Measurements from ENCODE around the gene FAM25A. TPM values are rescaled to one million over a fixed set of nuclear protein-coding genes. Genes with fewer than 3 reads are reported as not detected.
"Not testable (repeated sequence)": the region's sequence is repeated elsewhere in the genome, so short reads cannot be mapped to it uniquely, and the experiment has no call there.

Gene FAM25A
- total and polyA plus RNA-seq, 7 experiments from 2014 or later: not detected

- peaks cover 0 to 23% (median 0%) of the 10 kb centered on the region in 5 donors for H3K27me3 Mint-ChIP-seq
- POLR2A ChIA-PET: interaction anchor here (0.8 kb wide), 1 partner anchor 82 kb away, joined by 4 read pairs; no protein-coding TSS in a partner anchor
- H3K36me3 Mint-ChIP-seq: peaks cover 0 to 7% (median 4%) of the 10 kb centered on the region in 5 donors
Observed at GRCh38 chr10:87036623-87037022, 16.5 kb downstream of the FAM25A start.

GRCh38 chr10:87038286-87038717 is 18.2 kb downstream of the FAM25A start:
- Mint-ChIP-seq H3K27me3 (peaks cover 0 to 13% (median 0%) of the 10 kb centered on the region in 5 donors), H3K9me3 (peaks cover 0 to 21% (median 3%) of the 10 kb centered on the region in 11 donors), H3K4me3 (no peak overlapping the region), H3K27ac (no peak overlapping the region), H3K4me1 (no peaks in the 10 kb centered on the region), H3K36me3 (peaks cover 0 to 15% (median 9%) of the 10 kb centered on the region in 5 donors)
- DNase-seq (no peak), ATAC-seq (peak; percentile 31)
- no peak overlapping the region for H3K4me3 ChIP-seq (ENCODE audit: low read length)
- no peaks in the 10 kb centered on the region for H3K4me1 ChIP-seq (ENCODE audit: control insufficient read depth in 2 of 2, insufficient read depth in 2 of 2, low read length in 2 of 2)
- no peak overlapping the region for H3K27ac ChIP-seq (ENCODE audit: low read depth, low read length)
- intact Hi-C loops (cut with micrococcal nuclease): no loop called here
- ChIA-PET CTCF (no interaction called here), POLR2A (no interaction called here)
- H3K27me3 ChIP-seq (ENCODE audit: control insufficient read depth in 2 of 2, insufficient read depth in 2 of 2, low read length in 2 of 2): no peaks in the 10 kb centered on the region
- no peaks in the 10 kb centered on the region for H3K9me3 ChIP-seq (ENCODE audit: control insufficient read depth in 2 of 3, low read length in 3 of 3)
- no peaks in the 10 kb centered on the region for H3K36me3 ChIP-seq (ENCODE audit: control insufficient read depth in 2 of 3, insufficient read depth in 3 of 3, low read length in 3 of 3)

More at GRCh38 chr10:87036623-87037022, 16.5 kb downstream of the FAM25A start:
- no peak overlapping the region for H3K4me3 ChIP-seq (ENCODE audit: low read length)
- CTCF ChIA-PET: interaction anchor here (0.6 kb wide), 1 partner anchor 609 kb away, joined by 3 read pairs; no protein-coding TSS in a partner anchor
- intact Hi-C loops (cut with micrococcal nuclease): no loop called here
- no peak for ATAC-seq
- DNase-seq: no peak
- no peaks in the 10 kb centered on the region for H3K4me1 ChIP-seq (ENCODE audit: control insufficient read depth in 2 of 2, insufficient read depth in 2 of 2, low read length in 2 of 2)
- H3K27me3 ChIP-seq (ENCODE audit: control insufficient read depth in 2 of 2, insufficient read depth in 2 of 2, low read length in 2 of 2): no peaks in the 10 kb centered on the region
- Mint-ChIP-seq H3K27ac (no peak overlapping the region), H3K4me1 (no peaks in the 10 kb centered on the region), H3K4me3 (no peak overlapping the region), H3K9me3 (peaks cover 0 to 20% (median 3%) of the 10 kb centered on the region in 11 donors)
- no peaks in the 10 kb centered on the region for H3K36me3 ChIP-seq (ENCODE audit: control insufficient read depth in 2 of 3, insufficient read depth in 3 of 3, low read length in 3 of 3)
- H3K9me3 ChIP-seq (ENCODE audit: control insufficient read depth in 2 of 3, low read length in 3 of 3): no peaks in the 10 kb centered on the region
- H3K27ac ChIP-seq (ENCODE audit: low read depth, low read length): no peak overlapping the region

GRCh38 chr10:87038786-87039185 is 18.7 kb downstream of the FAM25A start:
- Mint-ChIP-seq H3K36me3 (peaks cover 0 to 15% (median 10%) of the 10 kb centered on the region in 5 donors), H3K27ac (no peak overlapping the region), H3K27me3 (peaks cover 0 to 13% (median 0%) of the 10 kb centered on the region in 5 donors), H3K9me3 (peaks cover 0 to 21% (median 3%) of the 10 kb centered on the region in 11 donors), H3K4me3 (no peak overlapping the region), H3K4me1 (no peaks in the 10 kb centered on the region)
- H3K4me3 ChIP-seq (ENCODE audit: low read length): no peak overlapping the region
- POLR2A ChIA-PET: no interaction called here
- no peaks in the 10 kb centered on the region for H3K36me3 ChIP-seq (ENCODE audit: control insufficient read depth in 2 of 3, insufficient read depth in 3 of 3, low read length in 3 of 3)
- DNase-seq (no peak), ATAC-seq (no peak)
- H3K27ac ChIP-seq (ENCODE audit: low read depth, low read length): no peak overlapping the region
- intact Hi-C loops (cut with micrococcal nuclease): no loop called here
- H3K27me3 ChIP-seq (ENCODE audit: control insufficient read depth in 2 of 2, insufficient read depth in 2 of 2, low read length in 2 of 2): no peaks in the 10 kb centered on the region
- CTCF ChIA-PET: no interaction called here
- H3K4me1 ChIP-seq (ENCODE audit: control insufficient read depth in 2 of 2, insufficient read depth in 2 of 2, low read length in 2 of 2): no peaks in the 10 kb centered on the region
- H3K9me3 ChIP-seq (ENCODE audit: control insufficient read depth in 2 of 3, low read length in 3 of 3): no peaks in the 10 kb centered on the region

GRCh38 chr10:87043579-87043978 is 23.5 kb downstream of the FAM25A start:
- DNase-seq; H3K27ac ChIP-seq (ENCODE audit: low read depth, low read length); ATAC-seq; H3K4me3 ChIP-seq (ENCODE audit: low read length); H3K4me1 ChIP-seq (ENCODE audit: control insufficient read depth in 2 of 2, insufficient read depth in 2 of 2, low read length in 2 of 2); H3K27me3 Mint-ChIP-seq; H3K27ac Mint-ChIP-seq; POLR2A ChIA-PET; H3K4me1 Mint-ChIP-seq; CTCF ChIA-PET; H3K4me3 Mint-ChIP-seq; H3K9me3 ChIP-seq (ENCODE audit: control insufficient read depth in 2 of 3, low read length in 3 of 3); H3K27me3 ChIP-seq (ENCODE audit: control insufficient read depth in 2 of 2, insufficient read depth in 2 of 2, low read length in 2 of 2): not testable (repeated sequence)
- peaks cover 0 to 21% (median 3%) of the 10 kb centered on the region in 11 donors for H3K9me3 Mint-ChIP-seq
- H3K36me3 ChIP-seq (ENCODE audit: control insufficient read depth in 2 of 3, insufficient read depth in 3 of 3, low read length in 3 of 3): peaks cover 0 to 18% (median 6%) of the 10 kb centered on the region in 3 experiments
- H3K36me3 Mint-ChIP-seq: peaks cover 0 to 29% (median 19%) of the 10 kb centered on the region in 5 donors
- intact Hi-C loops (cut with micrococcal nuclease): loop anchor here in 1 of 2 donors (5.0 kb wide), 1 partner anchor 106 kb away; no protein-coding TSS in a partner anchor

- Mint-ChIP-seq H3K27ac (no peak overlapping the region), H3K27me3 (no peaks in the 10 kb centered on the region), H3K9me3 (peaks cover 0 to 6% (median 0%) of the 10 kb centered on the region in 11 donors), H3K4me3 (no peak overlapping the region), H3K36me3 (peaks cover 0 to 40% (median 19%) of the 10 kb centered on the region in 5 donors), H3K4me1 (no peaks in the 10 kb centered on the region)
- Histone ChIP-seq H3K27me3 (ENCODE audit: control insufficient read depth in 2 of 2, insufficient read depth in 2 of 2, low read length in 2 of 2) (no peaks in the 10 kb centered on the region), H3K27ac (ENCODE audit: low read depth, low read length) (no peak overlapping the region), H3K4me1 (ENCODE audit: control insufficient read depth in 2 of 2, insufficient read depth in 2 of 2, low read length in 2 of 2) (no peaks in the 10 kb centered on the region), H3K4me3 (ENCODE audit: low read length) (no peak overlapping the region), H3K9me3 (ENCODE audit: control insufficient read depth in 2 of 3, low read length in 3 of 3) (no peaks in the 10 kb centered on the region), H3K36me3 (ENCODE audit: control insufficient read depth in 2 of 3, insufficient read depth in 3 of 3, low read length in 3 of 3) (peaks cover 0 to 31% (median 9%) of the 10 kb centered on the region in 3 experiments)
- no peak for DNase-seq
- ChIA-PET POLR2A (no interaction called here), CTCF (no interaction called here)
- ATAC-seq: no peak
- intact Hi-C loops (cut with micrococcal nuclease): no loop called here
Observed at GRCh38 chr10:87045434-87045938, 25.4 kb downstream of the FAM25A start.

- Histone ChIP-seq H3K4me1 (ENCODE audit: control insufficient read depth in 2 of 2, insufficient read depth in 2 of 2, low read length in 2 of 2) (no peaks in the 10 kb centered on the region), H3K27me3 (ENCODE audit: control insufficient read depth in 2 of 2, insufficient read depth in 2 of 2, low read length in 2 of 2) (no peaks in the 10 kb centered on the region), H3K36me3 (ENCODE audit: control insufficient read depth in 2 of 3, insufficient read depth in 3 of 3, low read length in 3 of 3) (peaks cover 0 to 71% (median 12%) of the 10 kb centered on the region in 3 experiments), H3K27ac (ENCODE audit: low read depth, low read length) (no peak overlapping the region), H3K9me3 (ENCODE audit: control insufficient read depth in 2 of 3, low read length in 3 of 3) (no peaks in the 10 kb centered on the region), H3K4me3 (ENCODE audit: low read length) (no peak overlapping the region)
- DNase-seq (no peak), ATAC-seq (no peak)
- intact Hi-C loops (cut with micrococcal nuclease): no loop called here
- H3K9me3 Mint-ChIP-seq: no peaks in the 10 kb centered on the region
- H3K36me3 Mint-ChIP-seq: peaks cover 0 to 40% (median 12%) of the 10 kb centered on the region in 5 donors
- no peaks in the 10 kb centered on the region for H3K4me1 Mint-ChIP-seq
- H3K27ac Mint-ChIP-seq: no peak overlapping the region
- CTCF ChIA-PET: no interaction called here
- POLR2A ChIA-PET: no interaction called here
- no peak overlapping the region for H3K4me3 Mint-ChIP-seq
- H3K27me3 Mint-ChIP-seq: no peaks in the 10 kb centered on the region
Observed at GRCh38 chr10:87053111-87053510, 33.0 kb downstream of the FAM25A start.

- Histone ChIP-seq H3K27ac (ENCODE audit: low read depth, low read length) (no peak overlapping the region), H3K4me1 (ENCODE audit: control insufficient read depth in 2 of 2, insufficient read depth in 2 of 2, low read length in 2 of 2) (no peaks in the 10 kb centered on the region), H3K4me3 (ENCODE audit: low read length) (no peak overlapping the region), H3K27me3 (ENCODE audit: control insufficient read depth in 2 of 2, insufficient read depth in 2 of 2, low read length in 2 of 2) (no peaks in the 10 kb centered on the region), H3K36me3 (ENCODE audit: control insufficient read depth in 2 of 3, insufficient read depth in 3 of 3, low read length in 3 of 3) (peaks cover 5 to 73% (median 14%) of the 10 kb centered on the region in 3 experiments), H3K9me3 (ENCODE audit: control insufficient read depth in 2 of 3, low read length in 3 of 3) (no peaks in the 10 kb centered on the region)
- no peak overlapping the region for H3K27ac Mint-ChIP-seq
- DNase-seq (no peak), ATAC-seq (no peak)
- H3K9me3 Mint-ChIP-seq: no peaks in the 10 kb centered on the region
- no peak overlapping the region for H3K4me3 Mint-ChIP-seq
- H3K4me1 Mint-ChIP-seq: no peaks in the 10 kb centered on the region
- ChIA-PET CTCF (no interaction called here), POLR2A (no interaction called here)
- no peaks in the 10 kb centered on the region for H3K27me3 Mint-ChIP-seq
- peaks cover 0 to 40% (median 9%) of the 10 kb centered on the region in 5 donors for H3K36me3 Mint-ChIP-seq
- intact Hi-C loops (cut with micrococcal nuclease): no loop called here
Observed at GRCh38 chr10:87053577-87054181, 33.6 kb downstream of the FAM25A start.
